NCI-H510A (cell line): Measurements from ENCODE around the gene TRA2A.

ENCODE experiments used
- DNase-seq: peaks from one replicate; lab custom pipeline; 2025; lab: John Stamatoyannopoulos, UW

TRA2A gene

GRCh38 chr7:23470330-23471105 lies 61.3 kb downstream of the TRA2A start, which contains the start of gene IGF2BP3:
Gene IGF2BP3, minus strand, starts transcription at chr7:23470491. Its CDS starts 381 bp downstream, at chr7:23470110.
- peak; percentile 81 for DNase-seq

GRCh38 chr7:23469961-23470250 lies 61.9 kb downstream of the TRA2A start:
- DNase-seq, result no peak

GRCh38 chr7:23469150-23469960 lies 62.4 kb downstream of the TRA2A start:
- DNase-seq, result peak; percentile 12

- no peak for DNase-seq
Observed at GRCh38 chr7:23468526-23469149, 63.1 kb downstream of the TRA2A start.

- DNase-seq, result no peak
Observed at GRCh38 chr7:23467806-23468525, 63.8 kb downstream of the TRA2A start.

GRCh38 chr7:23467291-23467805 lies 64.4 kb downstream of the TRA2A start:
- DNase-seq, result no peak

- no peak for DNase-seq
Observed at GRCh38 chr7:23462846-23463245, 68.9 kb downstream of the TRA2A start.

- DNase-seq, result no peak
Observed at GRCh38 chr7:23458044-23458443, 73.7 kb downstream of the TRA2A start.

- no peak for DNase-seq
Observed at GRCh38 chr7:23456093-23456492, 75.7 kb downstream of the TRA2A start.

- DNase-seq, result no peak
Observed at GRCh38 chr7:23454881-23455526, 76.8 kb downstream of the TRA2A start.
